NCI-H2171 (cell line): ENCODE data around the gene HAPSTR1.
"Not testable (repeated sequence)": the region's sequence is repeated elsewhere in the genome, so short reads cannot be mapped to it uniquely, and the experiment has no call there.

ENCODE experiments used
- DNase-seq: peaks from one replicate; lab custom pipeline; 2025; lab: John Stamatoyannopoulos, UW

Gene HAPSTR1

GRCh38 chr16:9090960-9091866, at the start of gene HAPSTR1:
HAPSTR1 (plus strand) TSS chr16:9091644; CDS start chr16:9092045, 401 bp downstream.
- DNase-seq = peak; percentile 100

- peak; percentile 65 for DNase-seq
These were observed 48.9 kb upstream of the HAPSTR1 start for GRCh38 chr16:9042533-9042932.

GRCh38 chr16:9042964-9043680, 48.3 kb upstream of the HAPSTR1 start:
- DNase-seq = peak; percentile 79

- DNase-seq = not testable (repeated sequence)
These were observed 45.9 kb upstream of the HAPSTR1 start for GRCh38 chr16:9045562-9045961.

- DNase-seq = no peak
These were observed 44.8 kb upstream of the HAPSTR1 start for GRCh38 chr16:9046667-9047055.

- DNase-seq = peak; percentile 36
These were observed 43.6 kb upstream of the HAPSTR1 start for GRCh38 chr16:9047689-9048301.

GRCh38 chr16:9048302-9048700, 43.1 kb upstream of the HAPSTR1 start:
- DNase-seq = no peak

GRCh38 chr16:9049241-9049640, 42.2 kb upstream of the HAPSTR1 start:
- no peak for DNase-seq

GRCh38 chr16:9050102-9050830, 41.2 kb upstream of the HAPSTR1 start:
- no peak for DNase-seq

- DNase-seq = no peak
These were observed 38.3 kb upstream of the HAPSTR1 start for GRCh38 chr16:9053006-9053601.

- DNase-seq = no peak
These were observed 37.0 kb upstream of the HAPSTR1 start for GRCh38 chr16:9054460-9054859.

- no peak for DNase-seq
These were observed 36.3 kb upstream of the HAPSTR1 start for GRCh38 chr16:9055115-9055514.

- no peak for DNase-seq
These were observed 35.8 kb upstream of the HAPSTR1 start for GRCh38 chr16:9055661-9056060.

- no peak for DNase-seq
These were observed 35.4 kb upstream of the HAPSTR1 start for GRCh38 chr16:9056061-9056460.

- DNase-seq = no peak
These were observed 33.2 kb upstream of the HAPSTR1 start for GRCh38 chr16:9058211-9058610.

GRCh38 chr16:9060225-9060624, 31.2 kb upstream of the HAPSTR1 start:
- no peak for DNase-seq

GRCh38 chr16:9061358-9061813, 30.1 kb upstream of the HAPSTR1 start:
- DNase-seq = no peak

GRCh38 chr16:9062301-9062700, 29.1 kb upstream of the HAPSTR1 start:
- no peak for DNase-seq

- no peak for DNase-seq
These were observed 26.4 kb upstream of the HAPSTR1 start for GRCh38 chr16:9065077-9065476.

GRCh38 chr16:9068886-9069285, 22.6 kb upstream of the HAPSTR1 start:
- no peak for DNase-seq

GRCh38 chr16:9070254-9070653, 21.2 kb upstream of the HAPSTR1 start:
- no peak for DNase-seq

- DNase-seq = no peak
These were observed 20.1 kb upstream of the HAPSTR1 start for GRCh38 chr16:9071377-9071776.
